HT-29 (cell line): ENCODE results near the gene ENTHD1. TPM values are rescaled to one million over a fixed set of nuclear protein-coding genes. Genes with fewer than 3 reads are reported as not detected.

Source experiments
- small RNA-seq: library from RNA; depleted of rRNA; stranded (forward); fragments of <200 nt; gene quantifications from one replicate; pipeline ENCODE3, GENCODE V24; 2014
- total RNA-seq: library from RNA; depleted of rRNA; stranded (reverse); fragments of >200 nt; shearing (Covaris generic); gene quantifications from 2 replicates; pipeline ENCODE4 v1.2.3, GENCODE V29; 2014; rRNA removed

The ENTHD1 gene
- total RNA-seq, 1 experiment from 2014 or later = not detected

Small RNAs within 50 kb of the gene (small RNA-seq; reads per million reads assigned to genes)
- gene RN7SKP210 = not detected

Other genes with a start within 250 kb of the ENTHD1 start
- not detected in 2 replicates for gene GRAP2, start 7.3 kb upstream of the ENTHD1 start, total RNA-seq
- not detected in 2 replicates for gene TMA7B, start 66.6 kb upstream of the ENTHD1 start, total RNA-seq
- 3.0 and 6.0 TPM in 2 replicates for gene FAM83F, start 101.2 kb upstream of the ENTHD1 start, total RNA-seq